NCI-H2196 (cell line): Measurements from ENCODE around the gene CUX1.
A peak's percentile ranks its signal among the peaks of the same experiment; 100 is the strongest.
"Not testable (repeated sequence)": the region's sequence is repeated elsewhere in the genome, so short reads cannot be mapped to it uniquely, and the experiment has no call there.

Experiments used
- DNase-seq: peaks from one replicate; lab custom pipeline; 2025; ENCODE audit not compliant: unreplicated experiment; lab: John Stamatoyannopoulos, UW

CUX1 gene

GRCh38 chr7:101798173-101798572 lies 19.3 kb upstream of the CUX1 start:
- not testable (repeated sequence) for DNase-seq

- DNase-seq: no peak
These were observed 14.0 kb upstream of the CUX1 start for GRCh38 chr7:101803203-101804087.

GRCh38 chr7:101804088-101804963 lies 13.1 kb upstream of the CUX1 start:
- DNase-seq: no peak

- no peak for DNase-seq
These were observed 12.5 kb upstream of the CUX1 start for GRCh38 chr7:101804967-101805366.

GRCh38 chr7:101812595-101812994 lies 4.8 kb upstream of the CUX1 start:
- no peak for DNase-seq

GRCh38 chr7:101813402-101814019 lies 3.9 kb upstream of the CUX1 start:
- DNase-seq: no peak

GRCh38 chr7:101814081-101814990 lies 3.1 kb upstream of the CUX1 start:
- peak; percentile 42 for DNase-seq

GRCh38 chr7:101814991-101815825 lies 2.2 kb upstream of the CUX1 start:
- peak; percentile 73 for DNase-seq

- DNase-seq: peak; percentile 77
These were observed 1.4 kb upstream of the CUX1 start for GRCh38 chr7:101815826-101816594.

GRCh38 chr7:101816595-101817470 lies 593 bp upstream of the CUX1 start:
- DNase-seq: peak; percentile 53

- DNase-seq: no peak
These were observed 1.1 kb downstream of the CUX1 start for GRCh38 chr7:101818287-101819071.

- no peak for DNase-seq
These were observed 1.8 kb downstream of the CUX1 start for GRCh38 chr7:101819183-101819582.

- DNase-seq: no peak
These were observed 2.6 kb downstream of the CUX1 start for GRCh38 chr7:101819913-101820522.

GRCh38 chr7:101820703-101821102 lies 3.3 kb downstream of the CUX1 start:
- DNase-seq: no peak

- not testable (repeated sequence) for DNase-seq
These were observed 5.2 kb downstream of the CUX1 start for GRCh38 chr7:101822632-101823031.

- no peak for DNase-seq
These were observed 5.7 kb downstream of the CUX1 start for GRCh38 chr7:101823096-101823495.

GRCh38 chr7:101823596-101823995 lies 6.2 kb downstream of the CUX1 start:
- no peak for DNase-seq
